HG02759 (cell line): ENCODE data around the gene LRPAP1.

Source experiments
- ATAC-seq: cut with Tn5 transposase; IDR thresholded peaks from one replicate; pipeline ENCODE4 v1.9.1; 2021; ENCODE audit warnings: mild to moderate bottlenecking, moderate library complexity; ENCODE audit not compliant: unreplicated experiment

The LRPAP1 gene

GRCh38 chr4:3488820-3489219 is 43.4 kb downstream of the LRPAP1 start:
- ATAC-seq = no peak

GRCh38 chr4:3487861-3488260 is 44.4 kb downstream of the LRPAP1 start:
- ATAC-seq = no peak

- no peak for ATAC-seq
Observed at GRCh38 chr4:3486541-3487540, 45.4 kb downstream of the LRPAP1 start.

- no peak for ATAC-seq
Observed at GRCh38 chr4:3485886-3486540, 46.2 kb downstream of the LRPAP1 start.

- ATAC-seq = no peak
Observed at GRCh38 chr4:3485011-3485791, 47.0 kb downstream of the LRPAP1 start.

GRCh38 chr4:3484057-3484973 is 47.9 kb downstream of the LRPAP1 start:
- no peak for ATAC-seq

- no peak for ATAC-seq
Observed at GRCh38 chr4:3483471-3483921, 48.7 kb downstream of the LRPAP1 start.

- ATAC-seq = no peak
Observed at GRCh38 chr4:3482707-3483106, 49.5 kb downstream of the LRPAP1 start.

- no peak for ATAC-seq
Observed at GRCh38 chr4:3481783-3482393, 50.3 kb downstream of the LRPAP1 start.

- ATAC-seq = no peak
Observed at GRCh38 chr4:3481113-3481531, 51.1 kb downstream of the LRPAP1 start.

- peak; percentile 58 for ATAC-seq
Observed at GRCh38 chr4:3480528-3481112, 51.6 kb downstream of the LRPAP1 start.

GRCh38 chr4:3479358-3480101 is 52.7 kb downstream of the LRPAP1 start:
- ATAC-seq = no peak

- no peak for ATAC-seq
Observed at GRCh38 chr4:3478446-3479357, 53.5 kb downstream of the LRPAP1 start.

GRCh38 chr4:3477750-3478430 is 54.3 kb downstream of the LRPAP1 start:
- no peak for ATAC-seq

- ATAC-seq = no peak
Observed at GRCh38 chr4:3476936-3477749, 55.1 kb downstream of the LRPAP1 start.

GRCh38 chr4:3476341-3476747 is 55.9 kb downstream of the LRPAP1 start:
- no peak for ATAC-seq
